Adrenal gland (tissue), 12 donors: Measurements from ENCODE around the gene MBLAC1. TPM values are rescaled to one million over a fixed set of nuclear protein-coding genes. Genes with fewer than 3 reads are reported as not detected.

Experiments used
- DNase-seq, 7 donors: peaks; one replicate each; pipeline ENCODE4 v3.0.0-alpha.2; 2019 to 2020
- H3K27ac ChIP-seq, 5 donors: fragments of 200-600 bp; sonication (generic) in 4 of 5; 1 replicate in 3 of 5; 2 replicates in 2 of 5; pipeline versions ENCODE4 v1.5.1 to v1.8.0; 2016 to 2020; ENCODE audit warnings: mild to moderate bottlenecking in 1 of 5
- H3K27me3 ChIP-seq: fragments of 200-600 bp; 2 replicates; pipeline ENCODE4 v1.8.0; 2021
- H3K36me3 ChIP-seq, 2 donors: fragments of 200-600 bp; replicated peaks in 1 of 2; 1 replicate in 1 of 2; 2 replicates in 1 of 2; pipeline versions ENCODE4 v1.5.1 to v1.8.0; 2018 to 2022
- H3K4me1 ChIP-seq, 2 donors: fragments of 200-600 bp; replicated peaks in 1 of 2; 1 replicate in 1 of 2; 2 replicates in 1 of 2; pipeline versions ENCODE4 v1.5.1 to v1.8.0; 2018 to 2021
- H3K4me3 ChIP-seq, 4 donors: fragments of 200-600 bp; sonication (generic) in 3 of 4; one replicate each; pipeline ENCODE4 v1.5.1; 2016 to 2018
- H3K9me3 ChIP-seq, 3 donors: fragments of 200-600 bp; sonication (generic) in 1 of 3; replicated peaks in 1 of 3; 1 replicate in 2 of 3; 2 replicates in 1 of 3; pipeline versions ENCODE4 v1.5.1 to v1.8.0; 2016 to 2021
- CTCF ChIP-seq, 6 experiments: fragments of 450-650 bp in 4 of 6; fragments of 200-600 bp in 2 of 6; sonication (generic) in 1 of 6; IDR thresholded peaks; 1 replicate in 5 of 6; 2 replicates in 1 of 6; pipeline versions ENCODE4 v1.5.1 to v1.8.0; 2016 to 2021; ENCODE audit warnings: antibody characterized with exemption in 6 of 6, mild to moderate bottlenecking in 2 of 6, moderate library complexity in 1 of 6
- POLR2A ChIP-seq, 2 donors: fragments of 450-650 bp; IDR thresholded peaks; one replicate each; pipeline ENCODE4 v1.6.1; 2017; ENCODE audit warnings: antibody characterized with exemption in 2 of 2, mild to moderate bottlenecking in 2 of 2, moderate library complexity in 1 of 2
- WGBS, 4 donors: extraction: QIAGEN DNeasy Blood & Tissue Kit in 2 of 4; methylation state at CpG; one replicate each; pipeline versions ENCODE4 v1.1.5 to v1.1.7; 2013 to 2017; 5-methylcytosine and 5-hydroxymethylcytosine counted together
- intact Hi-C, 2 donors: fragments of 100-400 bp; cut with DNase I; formaldehyde crosslinking; loops; one replicate each; pipeline versions ENCODE4 v1.14.1 to v1.15.0; 2022 to 2023
- polyA plus RNA-seq, 3 donors: library from polyadenylated mRNA; stranded (reverse); fragments of 200-250 nt in 2 of 3; fragments of 350-450 nt in 1 of 3; fragmentation: Illumina TruSeq in 1 of 3; extraction: RNeasy Lipid Tissue Mini Kit (QIAGEN cat#74804) in 1 of 3; gene quantifications; one replicate each; pipeline ENCODE4 v1.2.3, GENCODE V29; 2013 to 2014
- total RNA-seq, 9 donors: library from RNA; depleted of rRNA in 4 of 9; stranded (reverse); fragments of >200 nt in 4 of 9; fragments of 120-200 nt in 1 of 9; fragmentation: NEBNext Ultra II Directional in 1 of 9; extraction: Animal tissue kit (Norgen Biotek cat#: 25700) in 1 of 9; gene quantifications; one replicate each; pipeline versions ENCODE4 v1.1.0 to v1.2.4, GENCODE V29; 2013 to 2023
- donor health status: healthy with polysubstance abuse.
- donor health status: Bipolar disorder and iron deficiency.
- donor health status: DM: yes; HTN: yes; CAD: no.
- donor health status: DM: no; HTN: no; CAD: no.
- donor health status: DM: no; HTN: no; CAD: no.
- donor health status: DM: yes; HTN: yes; CAD: no.

The MBLAC1 gene
- total and polyA plus RNA-seq, 12 donors = 0.38 to 7.0 (median 3.4) TPM

DNA sequence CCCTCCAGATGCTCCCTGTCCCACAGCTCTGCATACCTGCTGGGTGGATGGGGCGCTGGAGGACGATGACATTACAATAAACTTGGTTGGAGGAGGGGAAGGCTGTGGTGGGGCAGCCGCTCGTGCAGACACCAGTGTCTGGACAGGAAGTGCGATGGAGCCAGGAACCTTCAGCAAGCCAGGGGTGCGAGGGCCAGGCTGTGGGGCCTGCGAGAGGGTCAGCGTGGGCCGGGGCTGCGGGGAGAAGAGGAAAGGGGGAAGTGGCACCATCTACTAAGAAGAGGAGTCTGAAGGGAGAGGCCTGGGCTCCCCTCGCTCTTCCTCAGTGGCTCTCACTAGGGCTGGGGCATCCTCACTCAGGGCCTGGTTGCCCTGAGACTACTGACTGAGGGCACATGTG lies 18.9 kb upstream of the MBLAC1 start:
- DNase-seq = no peak
- intact Hi-C loops = no loop called here
- 81 to 88% (median 83%) methylated on average over 10 to 11 of the region's 11 CpGs for WGBS, 4 donors
- H3K9me3 ChIP-seq = no peaks in the 10 kb centered on the region
- H3K27ac ChIP-seq = no peak overlapping the region
- no peaks in the 10 kb centered on the region for H3K4me1 ChIP-seq
- H3K36me3 ChIP-seq = peaks cover 0 to 70% of the 10 kb centered on the region in 2 donors
- TF ChIP-seq CTCF (IDR thresholded peaks at IDR 0.05) (no peak), POLR2A (IDR thresholded peaks at IDR 0.05) (no peak)
- H3K4me3 ChIP-seq = no peak overlapping the region
- H3K27me3 ChIP-seq = no peaks in the 10 kb centered on the region

GRCh38 chr7:100109521-100110163 lies 17.1 kb upstream of the MBLAC1 start:
- H3K27ac ChIP-seq = no peak overlapping the region
- peaks cover 0 to 72% of the 10 kb centered on the region in 2 donors for H3K36me3 ChIP-seq
- H3K4me1 ChIP-seq = no peaks in the 10 kb centered on the region
- H3K27me3 ChIP-seq = no peaks in the 10 kb centered on the region
- 80 to 89% (median 85%) methylated on average over 11 to 12 of the region's 12 CpGs for WGBS, 4 donors
- intact Hi-C loops = no loop called here
- no peak for TF ChIP-seq POLR2A (IDR thresholded peaks at IDR 0.05)
- TF ChIP-seq CTCF (IDR thresholded peaks at IDR 0.05) = no peak
- H3K4me3 ChIP-seq = no peak overlapping the region
- no peaks in the 10 kb centered on the region for H3K9me3 ChIP-seq
- DNase-seq = no peak

- intact Hi-C loops = no loop called here
- Histone ChIP-seq H3K9me3 (no peaks in the 10 kb centered on the region), H3K27me3 (no peaks in the 10 kb centered on the region), H3K27ac (no peak overlapping the region), H3K4me1 (no peaks in the 10 kb centered on the region), H3K4me3 (no peak overlapping the region), H3K36me3 (peaks cover 0 to 72% of the 10 kb centered on the region in 2 donors)
- DNase-seq = no peak
- TF ChIP-seq POLR2A (IDR thresholded peaks at IDR 0.05) (no peak), CTCF (IDR thresholded peaks at IDR 0.05) (no peak)
- 92 to 100% (median 95%) methylated on average over 4 to 7 of the region's 7 CpGs for WGBS, 4 donors
These were observed 15.6 kb upstream of the MBLAC1 start for GRCh38 chr7:100111156-100111555.

DNA sequence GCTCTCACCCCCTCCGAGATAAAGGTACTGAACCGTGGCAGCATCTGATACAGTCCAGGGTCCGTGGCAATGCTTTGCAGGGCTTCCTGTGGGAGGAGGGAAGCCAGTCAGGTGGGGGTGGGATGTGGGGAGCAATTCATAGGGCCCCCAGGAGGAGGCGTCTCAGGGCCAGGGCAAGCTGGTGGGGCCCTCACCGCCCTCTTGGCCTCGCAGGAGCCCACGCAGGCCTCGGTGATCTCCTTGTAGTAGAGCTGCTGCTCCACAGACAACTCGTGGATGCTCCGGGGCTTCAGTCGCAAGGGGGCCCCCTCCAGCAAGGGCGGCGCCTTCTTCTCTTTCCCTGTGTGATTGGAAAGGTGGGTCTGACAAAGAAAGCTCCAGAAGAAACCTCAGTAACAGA lies 14.9 kb upstream of the MBLAC1 start:
- no peak for DNase-seq
- H3K9me3 ChIP-seq = no peaks in the 10 kb centered on the region
- no peak overlapping the region for H3K4me3 ChIP-seq
- intact Hi-C loops = no loop called here
- TF ChIP-seq POLR2A (IDR thresholded peaks at IDR 0.05) (no peak), CTCF (IDR thresholded peaks at IDR 0.05) (no peak)
- H3K27me3 ChIP-seq = no peaks in the 10 kb centered on the region
- no peaks in the 10 kb centered on the region for H3K4me1 ChIP-seq
- H3K36me3 ChIP-seq = peaks cover 0 to 65% of the 10 kb centered on the region in 2 donors
- WGBS, 4 donors = 82 to 98% (median 89%) methylated on average over 4 to 13 of the region's 13 CpGs
- H3K27ac ChIP-seq = no peak overlapping the region
